HUES6 (cell line): ENCODE results near the gene EPX.
"Not testable (repeated sequence)": the region's sequence is repeated elsewhere in the genome, so short reads cannot be mapped to it uniquely, and the experiment has no call there.

ENCODE experiments used
- H3K27ac ChIP-seq: 2 replicates; pipeline ENCODE4 v1.7.0; 2013; ENCODE audit warnings: low read depth, mild to moderate bottlenecking, low read length, inconsistent platforms
- H3K27me3 ChIP-seq: 2 replicates; pipeline ENCODE4 v1.6.1; 2013; ENCODE audit warnings: low read length; ENCODE audit not compliant: control insufficient read depth, insufficient read depth
- H3K36me3 ChIP-seq: 2 replicates; pipeline ENCODE4 v1.6.1; 2013; ENCODE audit warnings: low read length; ENCODE audit not compliant: control insufficient read depth, insufficient read depth
- H3K4me1 ChIP-seq: 2 replicates; pipeline ENCODE4 v1.6.1; 2013; ENCODE audit warnings: low read length; ENCODE audit not compliant: control insufficient read depth, insufficient read depth
- H3K4me3 ChIP-seq: 2 replicates; pipeline ENCODE4 v1.5.1; 2013; ENCODE audit warnings: low read depth, low read length
- H3K9ac ChIP-seq: one replicate; pipeline ENCODE4 v1.6.1; 2013; ENCODE audit warnings: mild to moderate bottlenecking, low read length
- H3K9me3 ChIP-seq: 2 replicates; pipeline ENCODE4 v1.6.1; 2013; ENCODE audit warnings: low read depth, low read length; ENCODE audit not compliant: control insufficient read depth, insufficient read depth

The EPX gene

GRCh38 chr17:58192612-58193011 lies at the start of gene EPX:
Gene EPX, plus strand, starts transcription at chr17:58192726. Its CDS starts 121 bp downstream, at chr17:58192847.
- Histone ChIP-seq H3K9me3 (no peaks in the 10 kb centered on the region), H3K4me1 (peaks cover 4% of the 10 kb centered on the region; the same call in 1 of the 2 replicates), H3K9ac (no peak within 1 kb of the TSS), H3K4me3 (no peak within 1 kb of the TSS), H3K27ac (no peak within 1 kb of the TSS), H3K36me3 (no peaks in the 10 kb centered on the region), H3K27me3 (peaks cover 22% of the 10 kb centered on the region; the same call in 1 of the 2 replicates)

- Histone ChIP-seq H3K9me3 (peaks cover 11% of the 10 kb centered on the region), H3K27me3 (peaks cover 14% of the 10 kb centered on the region; the same call in 1 of the 2 replicates)
- not testable (repeated sequence) for H3K9ac ChIP-seq, H3K36me3 ChIP-seq, H3K4me1 ChIP-seq, H3K4me3 ChIP-seq, H3K27ac ChIP-seq
Measured at GRCh38 chr17:58143335-58143734, 49.2 kb upstream of the EPX start.

GRCh38 chr17:58144801-58145200 lies 47.7 kb upstream of the EPX start:
- Histone ChIP-seq H3K4me3 (no peak overlapping the region), H3K27ac (no peak overlapping the region), H3K4me1 (no peaks in the 10 kb centered on the region), H3K9ac (no peak overlapping the region), H3K9me3 (peaks cover 11% of the 10 kb centered on the region), H3K27me3 (peaks cover 26% of the 10 kb centered on the region), H3K36me3 (no peaks in the 10 kb centered on the region)

- no peaks in the 10 kb centered on the region for H3K36me3 ChIP-seq
- H3K4me3 ChIP-seq, result no peak within 1 kb of the TSS
- no peaks in the 10 kb centered on the region for H3K4me1 ChIP-seq
- H3K27me3 ChIP-seq, result peaks cover 54% of the 10 kb centered on the region
- no peak within 1 kb of the TSS for H3K9ac ChIP-seq
- H3K27ac ChIP-seq, result no peak within 1 kb of the TSS
- H3K9me3 ChIP-seq, result peaks cover 11% of the 10 kb centered on the region
Measured at GRCh38 chr17:58147930-58148434, 44.5 kb upstream of the EPX start, which contains the start of gene OR4D1. Gene OR4D1, plus strand, starts transcription at chr17:58148384. Its CDS starts 6,770 bp downstream, at chr17:58155154.

GRCh38 chr17:58148609-58149008 lies 43.9 kb upstream of the EPX start:
- Histone ChIP-seq H3K9ac (no peak overlapping the region), H3K36me3 (no peaks in the 10 kb centered on the region), H3K4me3 (no peak overlapping the region), H3K27ac (no peak overlapping the region), H3K4me1 (no peaks in the 10 kb centered on the region), H3K9me3 (peaks cover 11% of the 10 kb centered on the region), H3K27me3 (peaks cover 60% of the 10 kb centered on the region)

GRCh38 chr17:58150394-58150793 lies 42.1 kb upstream of the EPX start:
- Histone ChIP-seq H3K9me3 (0 out of 2 replicates have a peak, but pooled peaks cover 3% of the 10 kb centered on the region), H3K27me3 (peaks cover 77% of the 10 kb centered on the region), H3K4me1 (no peaks in the 10 kb centered on the region), H3K9ac (no peak overlapping the region), H3K27ac (no peak overlapping the region), H3K36me3 (no peaks in the 10 kb centered on the region), H3K4me3 (no peak overlapping the region)

GRCh38 chr17:58153046-58153445 lies 39.5 kb upstream of the EPX start:
- no peak overlapping the region for H3K4me3 ChIP-seq
- H3K27me3 ChIP-seq, result peaks cover 94% of the 10 kb centered on the region

GRCh38 chr17:58153671-58154070 lies 38.9 kb upstream of the EPX start:
- Histone ChIP-seq H3K36me3 (no peaks in the 10 kb centered on the region), H3K27ac (no peak overlapping the region), H3K4me1 (0 out of 2 replicates have a peak, but pooled peaks cover 2% of the 10 kb centered on the region), H3K4me3 (no peak overlapping the region), H3K27me3 (peaks cover 93% of the 10 kb centered on the region), H3K9ac (no peak overlapping the region), H3K9me3 (no peaks in the 10 kb centered on the region)

More at GRCh38 chr17:58153046-58153445, 39.5 kb upstream of the EPX start:
- no peaks in the 10 kb centered on the region for H3K36me3 ChIP-seq
- H3K4me1 ChIP-seq, result 0 out of 2 replicates have a peak, but pooled peaks cover 2% of the 10 kb centered on the region
- H3K9ac ChIP-seq, result no peak overlapping the region
- H3K27ac ChIP-seq, result no peak overlapping the region
- H3K9me3 ChIP-seq, result no peaks in the 10 kb centered on the region

GRCh38 chr17:58156839-58157803 lies 35.4 kb upstream of the EPX start:
- Histone ChIP-seq H3K4me1 (0 out of 2 replicates have a peak, but pooled peaks cover 2% of the 10 kb centered on the region), H3K27me3 (peaks cover 93% of the 10 kb centered on the region), H3K36me3 (no peaks in the 10 kb centered on the region), H3K9ac (peak overlapping the region; percentile 19), H3K4me3 (peak overlapping the region; percentile 80), H3K27ac (no peak overlapping the region), H3K9me3 (no peaks in the 10 kb centered on the region)

GRCh38 chr17:58158181-58158580 lies 34.3 kb upstream of the EPX start:
- Histone ChIP-seq H3K27ac (no peak overlapping the region), H3K4me1 (0 out of 2 replicates have a peak, but pooled peaks cover 2% of the 10 kb centered on the region), H3K36me3 (no peaks in the 10 kb centered on the region), H3K9ac (no peak overlapping the region), H3K9me3 (no peaks in the 10 kb centered on the region), H3K4me3 (no peak overlapping the region), H3K27me3 (peaks cover 93% of the 10 kb centered on the region)

GRCh38 chr17:58161566-58161965 lies 31.0 kb upstream of the EPX start:
- Histone ChIP-seq H3K9me3 (no peaks in the 10 kb centered on the region), H3K9ac (no peak overlapping the region), H3K4me1 (0 out of 2 replicates have a peak, but pooled peaks cover 2% of the 10 kb centered on the region)

More at GRCh38 chr17:58161566-58161965, 31.0 kb upstream of the EPX start:
- no peak overlapping the region for H3K4me3 ChIP-seq
- no peaks in the 10 kb centered on the region for H3K36me3 ChIP-seq
- peaks cover 80% of the 10 kb centered on the region for H3K27me3 ChIP-seq
- H3K27ac ChIP-seq, result no peak overlapping the region
